Activated naive CD4-positive, alpha-beta T cell treated with anti-CD3 and anti-CD28 coated beads, Interleukin-2, amount 50 U/mL, for 72 hours (primary cell): Measurements from ENCODE around the gene CRP. TPM values are rescaled to one million over a fixed set of nuclear protein-coding genes. Genes with fewer than 3 reads are reported as not detected.
"Not testable (repeated sequence)": the region's sequence is repeated elsewhere in the genome, so short reads cannot be mapped to it uniquely, and the experiment has no call there.

Experiments used
- ATAC-seq, 2 donors: fragments of 150-1000 bp; cut with Tn5 transposase; 2 replicates each; pipeline ENCODE4 v1.10.0; 2021; ENCODE audit warnings: mild to moderate bottlenecking in 2 of 2, moderate library complexity in 2 of 2
- DNase-seq, 2 donors: peaks; one replicate each; pipeline ENCODE4 v3.0.0; 2021 to 2022; ENCODE audit warnings: low spot score in 2 of 2
- H3K27ac Mint-ChIP-seq, 2 donors: one replicate each; pipeline ENCODE4 v1.8.0; 2022; ENCODE audit warnings: mild to moderate bottlenecking in 2 of 2, mixed read lengths in 2 of 2
- H3K36me3 Mint-ChIP-seq, 2 donors: one replicate each; pipeline ENCODE4 v1.8.0; 2022; ENCODE audit warnings: mixed read lengths in 2 of 2
- H3K9me3 Mint-ChIP-seq, 2 donors: one replicate each; pipeline ENCODE4 v1.8.0; 2022; ENCODE audit warnings: mixed read lengths in 2 of 2
- total RNA-seq, 2 donors: library from RNA; stranded (reverse); gene quantifications; one replicate each; pipeline ENCODE4 v1.2.3, GENCODE V29; 2022

Gene CRP, protein sequence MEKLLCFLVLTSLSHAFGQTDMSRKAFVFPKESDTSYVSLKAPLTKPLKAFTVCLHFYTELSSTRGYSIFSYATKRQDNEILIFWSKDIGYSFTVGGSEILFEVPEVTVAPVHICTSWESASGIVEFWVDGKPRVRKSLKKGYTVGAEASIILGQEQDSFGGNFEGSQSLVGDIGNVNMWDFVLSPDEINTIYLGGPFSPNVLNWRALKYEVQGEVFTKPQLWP
- not detected for total RNA-seq

DNA sequence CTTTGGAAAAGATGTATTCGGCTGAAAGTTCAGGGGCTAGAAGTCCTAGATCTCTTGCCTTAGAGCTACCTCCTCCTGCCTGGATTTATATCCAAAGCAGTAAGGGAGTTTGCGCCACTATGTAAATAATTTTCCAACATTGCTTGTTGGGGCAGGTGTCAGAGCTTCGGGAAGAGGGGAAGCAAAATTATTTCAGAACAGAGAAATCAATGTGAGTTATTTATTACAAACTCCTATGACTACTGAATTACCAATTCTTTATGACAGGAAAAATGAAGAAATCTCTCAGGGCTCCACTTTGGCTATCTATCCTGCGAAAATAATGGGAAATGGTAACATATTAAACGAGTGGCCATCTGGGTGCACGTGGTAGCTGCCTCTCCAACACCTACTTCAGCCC lies at the start of gene CRP:
Gene CRP (minus strand): TSS at position 61 of the 400 bp plus-strand sequence. CDS start 104 bp downstream, outside the sequence.
- no peak for ATAC-seq
- peaks cover 7 to 17% of the 10 kb centered on the region in 2 donors for H3K9me3 Mint-ChIP-seq
- DNase-seq, result no peak
- no peak within 1 kb of the TSS for H3K27ac Mint-ChIP-seq
- peaks cover 6 to 17% of the 10 kb centered on the region in 2 donors for H3K36me3 Mint-ChIP-seq

DNA sequence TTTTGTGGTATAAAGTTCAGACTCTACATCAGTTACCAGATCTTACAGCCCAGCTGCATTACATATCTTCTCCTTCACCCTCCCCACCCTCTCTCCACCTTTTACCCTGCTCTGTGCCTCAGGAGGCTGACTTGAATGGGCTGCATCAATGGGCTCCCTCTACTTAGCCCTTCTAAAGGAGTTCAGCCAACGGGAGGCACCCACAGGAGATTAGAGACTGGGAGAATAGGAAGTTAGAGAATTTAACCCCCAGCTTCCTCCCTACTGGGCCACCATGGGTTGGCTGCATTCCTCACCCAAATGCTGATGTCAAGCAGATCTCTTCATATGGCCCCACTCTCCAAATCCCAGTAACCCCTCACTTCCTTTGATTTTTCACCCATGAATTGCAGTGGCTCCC lies 49.3 kb upstream of the CRP start:
- DNase-seq (no peak), ATAC-seq (no peak)
- Mint-ChIP-seq H3K36me3 (no peaks in the 10 kb centered on the region), H3K9me3 (no peaks in the 10 kb centered on the region), H3K27ac (no peak overlapping the region)

DNA sequence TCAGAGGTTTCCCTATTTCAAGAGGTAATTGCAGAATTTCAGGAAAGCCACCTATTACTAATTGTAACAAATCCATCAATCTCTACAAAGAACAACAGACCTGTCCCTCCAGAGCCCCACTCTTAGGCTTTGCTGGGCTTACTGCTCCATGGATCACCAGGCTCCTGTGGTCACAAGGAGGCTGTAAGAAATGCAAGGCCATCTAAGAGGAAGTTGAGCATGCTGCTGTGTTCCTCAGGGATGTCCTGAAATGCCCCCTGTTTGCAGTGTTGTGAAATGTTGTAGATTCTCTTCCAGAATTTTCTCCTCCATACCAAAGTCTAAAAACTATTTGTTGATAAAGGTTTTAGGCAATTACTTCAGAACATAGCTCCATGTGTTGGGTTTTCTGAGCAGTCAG lies 42.0 kb upstream of the CRP start:
- DNase-seq (no peak), ATAC-seq (no peak)
- Mint-ChIP-seq H3K27ac (no peak overlapping the region), H3K9me3 (no peaks in the 10 kb centered on the region), H3K36me3 (no peaks in the 10 kb centered on the region)

DNA sequence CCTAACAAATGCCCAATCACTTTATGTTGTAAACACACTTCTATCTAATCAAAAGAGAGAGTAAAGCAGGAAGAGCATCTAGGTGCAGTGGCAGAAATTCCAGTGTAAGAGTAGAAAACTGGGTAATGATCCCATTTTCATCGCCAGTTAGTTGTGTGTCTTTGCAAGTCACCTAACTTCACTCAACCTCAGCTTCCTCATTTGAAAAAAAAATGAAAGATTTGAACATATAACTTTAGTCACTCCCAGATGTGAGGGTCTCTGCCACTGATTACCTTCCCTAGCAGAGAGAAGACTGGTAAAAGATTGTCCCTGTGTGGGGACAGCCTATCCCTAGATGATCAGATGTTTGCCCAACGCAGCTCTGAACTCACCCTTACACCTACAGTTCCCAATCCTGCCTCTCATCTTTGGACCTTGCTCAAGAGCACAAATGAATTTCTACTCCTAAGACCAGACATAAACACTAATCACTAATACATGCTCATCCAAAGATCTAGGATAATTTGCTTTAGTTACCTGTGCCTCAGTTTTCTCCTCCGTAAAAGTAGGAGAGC lies 41.1 kb upstream of the CRP start:
- Mint-ChIP-seq H3K27ac (no peak overlapping the region), H3K36me3 (no peaks in the 10 kb centered on the region), H3K9me3 (no peaks in the 10 kb centered on the region)
- ATAC-seq (no peak), DNase-seq (no peak)

DNA sequence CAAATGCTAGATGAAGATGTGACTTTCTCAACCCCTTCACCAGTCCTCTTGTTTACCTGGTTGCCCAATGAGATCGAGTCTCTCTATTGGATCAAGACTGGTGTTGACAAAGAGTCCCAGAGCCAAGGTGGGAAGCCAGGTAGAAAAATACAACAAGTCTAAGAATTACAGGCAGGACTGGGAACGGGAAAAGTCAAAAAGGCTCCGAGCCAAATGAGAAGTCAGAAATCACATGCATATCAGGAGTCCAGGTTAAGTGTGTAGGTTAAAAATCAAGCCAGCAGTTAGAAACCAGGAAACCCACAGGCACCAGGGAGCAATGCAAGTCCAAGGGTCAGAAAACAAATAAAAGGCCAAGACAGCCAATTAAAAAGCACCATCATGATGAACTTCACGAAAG lies 39.0 kb upstream of the CRP start:
- no peak for ATAC-seq
- DNase-seq, result no peak
- Mint-ChIP-seq H3K27ac (no peak overlapping the region), H3K36me3 (no peaks in the 10 kb centered on the region), H3K9me3 (no peaks in the 10 kb centered on the region)

DNA sequence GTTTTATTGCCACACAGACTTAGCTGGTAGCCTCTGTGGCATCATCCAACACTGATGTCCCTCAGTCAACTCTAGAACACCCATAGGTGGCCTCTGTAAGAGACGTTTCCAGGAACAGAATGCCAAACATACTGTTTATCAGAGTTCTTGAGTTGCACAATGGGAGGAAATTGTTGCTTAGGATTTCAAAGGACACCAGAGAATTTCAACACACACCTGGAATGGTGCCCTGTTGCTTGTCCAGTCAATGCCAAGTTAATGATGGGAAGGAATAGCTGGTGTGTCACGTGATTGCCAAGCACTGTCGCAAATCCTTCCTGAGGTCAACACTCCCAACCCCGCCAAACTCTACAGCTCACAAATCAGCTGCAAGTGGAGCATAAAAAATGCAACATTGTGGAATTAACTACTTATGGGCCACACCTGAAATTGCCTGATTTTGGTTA lies 37.8 kb upstream of the CRP start:
- no peak for DNase-seq
- no peak for ATAC-seq
- no peak overlapping the region for H3K27ac Mint-ChIP-seq
- no peaks in the 10 kb centered on the region for H3K36me3 Mint-ChIP-seq
- no peaks in the 10 kb centered on the region for H3K9me3 Mint-ChIP-seq

DNA sequence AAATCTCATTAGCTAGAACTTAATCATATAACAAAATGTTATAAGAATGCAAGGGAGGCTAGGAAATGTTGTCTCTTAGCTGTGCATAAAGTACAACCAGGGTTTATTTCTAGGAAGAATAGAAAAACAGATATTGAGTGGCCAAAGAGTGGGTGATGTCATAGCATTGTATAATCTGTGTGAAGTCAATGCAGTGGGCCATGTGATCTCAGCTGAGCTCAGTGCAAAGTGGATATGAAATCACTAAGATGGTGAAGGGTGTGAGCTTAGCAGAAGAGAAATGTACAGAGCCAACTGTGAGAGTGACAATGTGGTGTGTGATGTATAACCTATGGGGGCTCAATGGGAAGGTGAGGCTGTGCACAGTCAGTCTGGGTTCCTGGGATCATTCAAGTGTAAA lies 36.6 kb upstream of the CRP start:
- ATAC-seq (no peak), DNase-seq (no peak)
- H3K36me3 Mint-ChIP-seq, result no peaks in the 10 kb centered on the region
- no peaks in the 10 kb centered on the region for H3K9me3 Mint-ChIP-seq
- no peak overlapping the region for H3K27ac Mint-ChIP-seq

DNA sequence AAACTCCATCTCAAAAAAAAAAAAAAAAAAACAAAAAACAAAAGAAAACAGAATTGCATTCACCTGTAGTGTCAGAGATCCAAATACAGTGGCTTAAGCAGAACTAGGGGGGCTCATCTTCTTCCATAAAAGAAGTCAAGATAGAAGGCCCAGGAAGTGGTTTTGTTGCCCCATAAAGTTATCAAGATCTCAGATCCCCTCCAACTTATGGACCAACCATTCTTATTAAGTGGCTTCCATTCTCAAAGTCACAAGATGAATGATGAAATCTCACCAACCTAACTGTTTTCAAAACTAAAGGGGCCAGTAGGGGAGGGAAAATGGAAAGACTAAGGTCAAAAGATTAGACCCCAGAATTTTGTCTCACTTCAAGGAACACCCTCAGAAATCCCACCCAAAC lies 36.2 kb upstream of the CRP start:
- DNase-seq, result no peak
- no peak for ATAC-seq
- no peaks in the 10 kb centered on the region for H3K36me3 Mint-ChIP-seq
- H3K9me3 Mint-ChIP-seq, result no peaks in the 10 kb centered on the region
- no peak overlapping the region for H3K27ac Mint-ChIP-seq

DNA sequence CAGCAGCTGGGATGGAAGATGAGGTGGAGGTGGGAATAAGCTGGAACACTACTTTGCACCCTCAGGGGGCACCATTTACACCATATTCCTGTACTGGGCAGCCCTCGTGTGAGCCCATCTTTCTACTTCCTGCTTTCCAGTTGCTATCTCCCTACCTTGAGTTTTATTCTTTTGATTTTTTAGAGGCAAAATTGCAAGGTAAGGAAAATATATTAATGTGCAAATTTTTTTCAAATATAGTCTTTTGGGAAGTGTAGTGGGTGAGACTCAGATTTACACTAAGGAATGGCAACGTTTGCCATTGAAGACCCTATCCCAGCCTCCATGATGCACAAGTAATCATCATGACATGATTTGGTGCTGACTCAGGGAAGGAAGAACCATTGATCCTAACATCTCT lies 35.2 kb upstream of the CRP start:
- DNase-seq, result no peak
- Mint-ChIP-seq H3K27ac (no peak overlapping the region), H3K36me3 (no peaks in the 10 kb centered on the region), H3K9me3 (no peaks in the 10 kb centered on the region)
- ATAC-seq, result no peak

DNA sequence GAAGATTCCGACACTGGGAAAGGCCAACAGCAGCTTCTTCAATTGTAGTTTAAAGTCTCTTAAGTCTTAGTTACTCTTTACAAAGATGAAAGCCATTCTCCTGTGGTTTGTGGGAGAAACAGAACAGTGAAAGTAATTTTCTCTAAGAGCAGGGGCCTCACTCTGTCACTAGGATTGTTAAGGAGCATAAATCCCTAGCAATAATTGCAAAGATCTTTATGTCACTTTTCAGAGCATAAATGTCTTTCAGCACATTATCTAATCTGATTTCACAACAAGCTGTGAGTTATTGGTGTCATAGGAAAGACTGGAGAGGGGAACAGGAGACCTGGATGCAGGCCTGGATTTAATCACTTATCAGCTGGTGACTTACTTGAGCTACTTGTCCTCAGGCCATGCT lies 34.0 kb upstream of the CRP start:
- no peak overlapping the region for H3K27ac Mint-ChIP-seq
- no peaks in the 10 kb centered on the region for H3K9me3 Mint-ChIP-seq
- H3K36me3 Mint-ChIP-seq, result no peaks in the 10 kb centered on the region
- DNase-seq, result no peak
- ATAC-seq, result no peak

DNA sequence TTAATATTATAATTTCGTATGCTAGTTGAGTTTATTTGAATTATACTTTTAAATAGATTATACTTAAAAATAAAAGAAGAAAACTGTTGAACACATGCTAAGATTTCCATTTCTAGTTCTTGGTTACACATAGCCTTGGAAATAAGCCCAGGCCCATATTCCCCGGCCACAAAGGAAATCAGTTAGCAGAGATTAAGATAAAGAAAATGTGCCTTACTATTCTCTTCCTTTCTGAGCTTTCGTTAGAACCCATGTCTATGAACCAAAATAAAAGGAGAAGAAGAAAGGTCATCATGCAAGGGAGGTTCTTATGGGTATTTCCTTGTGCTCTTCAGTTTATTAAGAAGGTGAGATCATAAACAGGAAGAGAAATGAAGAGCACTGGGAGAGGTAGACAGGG lies 32.3 kb upstream of the CRP start:
- H3K27ac Mint-ChIP-seq, result no peak overlapping the region

DNA sequence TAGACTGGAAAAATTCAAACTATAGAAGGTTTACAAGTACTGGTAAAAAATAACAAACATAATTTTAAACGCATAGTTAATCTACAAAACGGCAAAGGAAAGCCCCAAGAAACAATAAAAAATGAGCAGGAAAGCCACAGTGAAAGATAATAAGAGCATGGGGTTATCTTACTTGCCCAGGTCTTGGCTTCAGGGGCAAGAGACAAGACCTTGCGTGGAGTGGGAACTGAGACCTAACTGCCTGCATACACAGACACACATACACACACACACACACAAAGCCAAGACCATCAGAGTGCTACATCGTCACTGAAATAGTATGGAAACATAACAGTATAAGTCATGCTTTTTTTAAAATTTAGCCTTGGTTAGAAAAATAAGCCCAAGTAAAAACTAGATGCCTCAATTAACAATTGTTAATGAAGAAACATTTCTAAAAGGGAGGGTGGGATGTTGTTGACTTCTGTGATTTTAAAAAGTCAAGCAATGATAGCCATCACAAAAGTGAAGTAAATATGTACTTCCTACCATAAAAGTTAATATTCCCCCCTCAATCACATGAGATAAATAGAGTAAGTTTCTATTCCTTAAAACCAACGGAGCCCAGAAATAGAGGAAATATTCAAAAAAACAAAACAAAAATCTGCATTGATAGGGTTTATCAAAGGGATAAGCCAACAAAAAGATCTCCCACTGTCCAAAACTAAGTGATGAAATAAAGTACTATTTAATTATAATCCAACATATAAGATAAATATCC lies 29.4 kb upstream of the CRP start:
- H3K27ac Mint-ChIP-seq, result no peak overlapping the region
- DNase-seq (no peak), ATAC-seq (no peak)
- H3K36me3 Mint-ChIP-seq, result no peaks in the 10 kb centered on the region
- no peaks in the 10 kb centered on the region for H3K9me3 Mint-ChIP-seq

More for the DNA sequence above, 32.3 kb upstream of the CRP start:
- H3K9me3 Mint-ChIP-seq, result no peaks in the 10 kb centered on the region
- no peak for DNase-seq
- no peak for ATAC-seq
- no peaks in the 10 kb centered on the region for H3K36me3 Mint-ChIP-seq

DNA sequence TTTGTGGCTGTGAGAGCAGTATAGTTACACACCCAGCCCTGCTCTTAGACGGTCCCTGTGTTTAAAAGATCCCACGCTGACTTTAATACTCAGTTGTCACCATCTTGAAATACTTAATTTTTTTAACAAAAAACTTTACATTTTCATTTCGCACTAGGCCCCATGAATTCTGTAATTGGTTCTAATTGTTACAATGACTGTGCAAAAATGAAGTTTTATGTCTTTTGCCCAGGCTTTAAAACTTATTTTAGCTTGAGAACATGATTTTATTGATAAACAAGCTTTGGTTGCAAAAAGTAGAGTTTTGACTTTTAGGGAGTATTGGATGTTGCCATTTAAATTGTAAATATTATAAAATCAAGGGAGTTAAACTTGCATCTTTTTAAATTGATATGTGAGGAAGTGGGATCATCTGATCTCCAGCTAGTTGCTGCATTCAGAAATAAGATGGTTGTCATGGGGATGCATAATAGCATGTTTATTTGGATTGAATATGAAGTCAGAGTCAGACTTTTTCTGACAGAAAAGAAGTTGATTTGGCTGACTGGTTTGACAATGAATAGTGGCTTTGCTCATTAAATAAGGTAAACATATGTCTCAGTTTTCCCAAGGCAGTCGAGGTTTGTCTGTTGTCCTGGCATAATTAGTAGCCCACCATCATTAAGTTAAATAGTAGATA lies 23.0 kb upstream of the CRP start:
- peaks cover 0 to 4% of the 10 kb centered on the region in 2 donors for H3K9me3 Mint-ChIP-seq

DNA sequence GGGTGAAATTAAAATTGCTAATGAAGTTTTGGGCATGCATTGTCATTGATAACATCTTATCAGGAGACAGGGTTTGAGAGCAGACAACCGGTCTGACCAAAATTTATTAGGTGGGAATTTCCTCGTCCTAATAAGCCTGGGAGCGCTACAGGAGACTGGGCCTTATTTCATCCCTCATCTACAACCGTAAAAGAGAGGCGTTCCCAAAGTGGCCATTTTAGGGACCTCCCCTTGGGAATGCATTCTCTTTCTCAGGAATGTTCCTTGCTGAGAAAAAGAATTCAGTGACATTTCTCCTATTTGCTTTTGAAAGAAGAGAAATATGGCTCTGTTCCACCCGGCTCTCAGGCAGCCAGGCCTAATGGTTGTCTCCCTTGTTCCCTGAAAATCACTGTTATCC lies 8.8 kb upstream of the CRP start:
- DNase-seq, ATAC-seq: not testable (repeated sequence)

More for the DNA sequence above, 23.0 kb upstream of the CRP start:
- no peak for DNase-seq
- Mint-ChIP-seq H3K27ac (no peak overlapping the region), H3K36me3 (no peaks in the 10 kb centered on the region)
- ATAC-seq, result no peak

DNA sequence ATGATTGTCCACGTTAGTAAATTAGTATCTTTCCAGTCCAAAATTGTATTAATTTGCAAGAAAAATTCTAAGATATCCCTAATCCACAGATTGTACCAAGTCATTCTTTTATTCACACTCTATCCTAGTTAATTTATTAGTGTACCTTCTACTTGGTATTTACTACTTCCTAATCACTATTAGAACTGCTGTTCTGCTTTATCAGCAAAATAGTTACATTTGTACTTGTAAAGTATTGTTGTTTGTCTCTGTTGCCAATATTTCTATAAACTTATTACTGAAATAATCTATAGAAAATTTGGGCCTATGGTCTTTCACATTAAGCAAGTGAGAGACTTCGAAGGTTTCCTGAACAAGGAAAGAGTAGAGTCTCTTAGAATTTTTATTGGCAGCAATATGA lies 5.6 kb upstream of the CRP start:
- Mint-ChIP-seq H3K27ac (no peak overlapping the region), H3K36me3 (peaks cover 18 to 23% of the 10 kb centered on the region in 2 donors), H3K9me3 (peaks cover 22 to 29% of the 10 kb centered on the region in 2 donors)
- DNase-seq (no peak), ATAC-seq (no peak)

More for the DNA sequence above, 8.8 kb upstream of the CRP start:
- peaks cover 15 to 19% of the 10 kb centered on the region in 2 donors for H3K9me3 Mint-ChIP-seq
- peaks cover 12 to 13% of the 10 kb centered on the region in 2 donors for H3K36me3 Mint-ChIP-seq
- H3K27ac Mint-ChIP-seq, result not testable (repeated sequence)

DNA sequence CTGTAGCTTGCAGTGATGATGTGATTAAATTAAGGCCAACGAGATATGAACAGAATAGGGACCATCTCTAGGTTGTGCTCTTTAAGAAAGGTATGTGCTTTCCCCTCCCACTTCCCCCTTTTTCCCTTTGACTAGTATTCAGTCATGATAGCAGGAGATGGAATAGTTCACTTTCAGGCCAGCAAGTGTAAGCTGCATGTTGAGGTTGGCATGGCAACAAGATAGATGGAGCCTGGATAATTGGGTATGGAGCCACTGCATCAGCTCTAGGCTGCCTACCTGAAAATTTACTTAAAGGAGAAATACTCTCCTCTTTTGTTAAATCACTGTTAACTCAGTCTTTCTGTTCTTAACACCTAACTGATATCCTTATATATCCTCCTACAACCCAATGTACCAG lies 1.5 kb upstream of the CRP start:
- Mint-ChIP-seq H3K9me3 (peaks cover 7 to 22% of the 10 kb centered on the region in 2 donors), H3K36me3 (peaks cover 6 to 17% of the 10 kb centered on the region in 2 donors), H3K27ac (no peak overlapping the region)
- no peak for DNase-seq
- ATAC-seq, result no peak

DNA sequence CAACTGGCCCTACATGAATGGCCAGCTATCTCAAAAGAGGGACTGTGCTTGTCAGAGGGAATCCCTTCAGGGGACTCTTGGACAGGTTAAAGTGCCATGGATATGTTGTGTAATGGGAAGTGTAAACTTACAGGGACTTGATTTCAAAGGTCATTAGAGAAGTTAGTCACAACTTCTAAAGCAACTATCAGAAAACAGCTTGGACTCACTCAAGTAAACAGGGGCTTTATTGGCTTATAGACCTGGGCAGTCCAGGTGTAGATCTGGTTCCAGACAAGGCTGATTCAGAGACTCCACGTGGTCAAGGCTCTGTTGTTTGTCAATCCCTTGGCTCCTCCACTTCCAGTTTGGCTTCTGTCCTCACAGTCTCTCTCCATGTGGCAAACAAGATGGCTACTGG lies 2.3 kb downstream of the CRP start:
- H3K27ac Mint-ChIP-seq, result no peak overlapping the region
- DNase-seq (no peak), ATAC-seq (no peak)
- H3K9me3 Mint-ChIP-seq, result peaks cover under 1 to 1% of the 10 kb centered on the region in 2 donors
- peaks cover 0 to under 1% of the 10 kb centered on the region in 2 donors for H3K36me3 Mint-ChIP-seq
